GM21390 (cell line): ENCODE results near the gene MUSTN1.

Source experiments
- ATAC-seq: cut with Tn5 transposase; IDR thresholded peaks from one replicate; pipeline ENCODE4 v1.9.1; 2021; ENCODE audit not compliant: unreplicated experiment

MUSTN1 gene

GRCh38 chr3:52834871-52835501 lies at the start of gene MUSTN1:
MUSTN1 (minus strand) TSS chr3:52835019; CDS start chr3:52834948, 71 bp downstream.
- no peak for ATAC-seq

GRCh38 chr3:52882377-52882776 lies 47.6 kb upstream of the MUSTN1 start:
- ATAC-seq: no peak

- ATAC-seq: no peak
These were observed 47.1 kb upstream of the MUSTN1 start for GRCh38 chr3:52881871-52882270.

DNA sequence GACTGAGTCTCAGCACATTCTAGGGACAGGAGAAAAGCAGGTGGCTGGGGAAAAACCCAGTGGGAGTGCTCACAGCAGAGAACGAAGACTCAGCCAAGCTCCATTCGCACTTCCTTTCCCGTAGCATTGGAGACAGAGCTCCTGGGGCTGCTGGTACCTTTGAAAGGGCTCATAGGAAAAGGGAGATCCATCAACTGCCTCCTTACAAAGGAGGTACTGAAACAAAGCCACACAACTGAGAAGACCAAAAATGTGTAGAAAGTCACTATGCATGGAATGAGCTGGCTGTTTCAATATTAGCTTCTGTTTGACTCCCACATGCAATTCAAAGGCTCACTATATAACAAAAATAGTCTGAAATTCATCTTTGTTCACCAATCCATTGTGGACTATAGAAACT lies 45.7 kb upstream of the MUSTN1 start:
- no peak for ATAC-seq

DNA sequence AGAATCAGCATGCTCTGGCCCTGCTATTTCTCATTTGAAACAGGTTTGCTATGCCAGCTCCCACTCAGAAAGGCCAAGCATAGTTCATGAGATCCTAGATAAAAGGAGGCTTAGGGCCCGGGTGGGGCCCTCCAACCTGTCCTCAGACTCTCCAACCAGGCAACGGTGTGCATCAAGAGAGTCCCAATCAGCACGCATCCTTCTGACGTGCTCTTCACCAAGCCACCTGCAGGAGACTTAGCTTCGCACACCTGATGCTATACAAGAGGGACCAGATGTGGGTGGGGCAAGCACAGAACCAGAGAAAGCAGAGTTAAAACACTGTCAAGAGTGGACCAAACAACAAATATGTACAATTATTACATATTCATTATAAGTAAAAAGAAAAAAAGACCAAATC lies 45.2 kb upstream of the MUSTN1 start:
- no peak for ATAC-seq

DNA sequence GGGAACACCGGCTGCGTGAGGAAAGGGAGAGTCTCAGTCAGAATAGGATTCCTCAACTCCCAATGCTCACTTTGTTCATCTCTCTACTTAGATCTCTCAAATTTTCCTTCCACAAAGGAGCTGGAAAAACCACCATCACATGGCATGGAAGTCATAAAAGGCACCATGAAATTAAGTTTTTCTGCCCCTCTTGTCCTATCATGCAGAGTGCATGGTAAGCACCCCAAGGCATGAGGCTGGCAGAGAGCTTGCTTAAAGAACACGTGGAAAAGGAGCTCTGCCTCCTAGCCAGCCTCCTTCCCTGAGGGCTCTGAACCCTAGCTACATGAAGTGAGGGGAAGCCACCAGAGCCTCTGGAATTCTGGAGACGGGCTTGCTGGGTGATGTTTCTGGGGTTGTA lies 44.8 kb upstream of the MUSTN1 start:
- no peak for ATAC-seq

- no peak for ATAC-seq
These were observed 44.3 kb upstream of the MUSTN1 start for GRCh38 chr3:52879090-52879489.

DNA sequence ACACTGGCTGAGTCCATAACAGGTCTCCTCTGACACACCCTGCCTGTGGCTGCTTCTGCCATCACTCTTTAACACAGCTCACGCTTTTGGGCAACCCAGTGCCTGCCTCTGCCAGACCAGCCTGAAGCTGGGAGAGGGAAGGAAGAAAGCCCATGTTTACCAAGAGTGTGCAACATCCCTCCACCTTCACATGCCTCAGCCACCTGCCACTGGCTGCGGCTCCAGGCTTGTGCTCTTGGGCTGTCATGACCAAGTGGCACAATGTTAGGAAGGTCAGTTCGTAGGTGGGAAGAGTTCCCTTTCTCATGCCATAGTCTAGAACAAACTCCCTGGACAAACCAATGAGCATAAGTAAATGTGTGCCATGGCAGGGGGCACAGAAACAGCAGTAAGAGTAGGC lies 42.3 kb upstream of the MUSTN1 start:
- no peak for ATAC-seq

GRCh38 chr3:52874864-52875587 lies 40.2 kb upstream of the MUSTN1 start:
- ATAC-seq: no peak

GRCh38 chr3:52874160-52874701 lies 39.4 kb upstream of the MUSTN1 start:
- no peak for ATAC-seq

GRCh38 chr3:52873433-52874159 lies 38.8 kb upstream of the MUSTN1 start:
- no peak for ATAC-seq

DNA sequence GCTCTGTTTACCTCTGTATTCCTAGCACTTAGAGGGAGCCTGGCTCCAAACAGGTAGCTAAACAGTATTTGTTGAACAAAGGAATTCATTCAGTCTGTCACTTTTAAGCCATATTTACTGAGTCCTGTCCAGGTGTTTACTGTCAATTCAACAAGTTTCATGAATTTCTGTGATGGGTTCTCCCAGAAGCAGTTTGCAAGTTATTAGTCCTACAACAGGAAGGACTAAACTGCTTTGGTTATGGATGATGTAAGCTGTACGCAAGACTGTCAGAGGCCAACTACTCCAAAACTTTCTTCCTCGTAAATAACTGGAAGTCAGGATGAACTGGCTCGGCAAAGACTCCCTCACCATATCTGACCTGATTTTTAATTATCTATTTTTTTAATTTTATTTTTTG lies 37.4 kb upstream of the MUSTN1 start:
- ATAC-seq: no peak

DNA sequence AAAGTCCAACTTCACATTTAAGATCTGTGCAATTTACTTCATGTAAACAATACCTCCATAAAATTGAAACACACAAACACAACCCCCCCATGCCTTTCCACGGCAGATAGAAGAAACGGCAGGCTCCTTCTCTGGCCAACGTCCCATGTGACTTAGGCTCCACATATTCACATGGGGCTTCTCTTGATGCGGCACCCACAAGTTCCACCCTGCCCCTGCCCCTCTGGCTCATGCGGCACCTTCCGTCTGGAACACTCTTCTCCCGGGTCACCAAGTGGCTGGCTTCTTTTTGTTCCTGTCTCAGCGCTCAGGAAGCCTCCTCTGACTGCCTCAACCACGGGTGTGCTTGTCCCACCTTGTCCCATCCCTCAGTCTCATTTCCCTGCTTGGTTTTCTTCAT lies 36.9 kb upstream of the MUSTN1 start:
- no peak for ATAC-seq

DNA sequence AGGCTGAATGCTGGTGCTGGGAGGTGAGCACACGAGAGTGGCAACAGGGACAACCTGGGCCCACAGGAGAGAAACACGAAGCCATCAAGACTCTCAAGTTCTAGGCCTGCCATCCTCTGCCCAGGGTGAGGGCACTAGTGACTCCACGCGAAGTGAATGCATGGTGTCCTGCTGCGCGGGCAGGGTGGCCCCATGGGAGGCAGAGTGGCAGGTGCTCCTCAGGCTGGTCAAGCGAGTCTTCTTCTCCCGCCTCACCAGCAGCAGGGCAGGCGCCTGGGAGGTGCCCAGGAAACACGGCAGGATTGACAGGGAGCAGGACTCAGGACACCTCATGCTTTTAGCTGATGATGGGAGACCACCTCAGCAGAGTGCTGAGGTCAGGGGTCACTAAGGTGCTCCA lies 35.7 kb upstream of the MUSTN1 start:
- no peak for ATAC-seq

- no peak for ATAC-seq
These were observed 31.6 kb upstream of the MUSTN1 start for GRCh38 chr3:52866427-52866826.

DNA sequence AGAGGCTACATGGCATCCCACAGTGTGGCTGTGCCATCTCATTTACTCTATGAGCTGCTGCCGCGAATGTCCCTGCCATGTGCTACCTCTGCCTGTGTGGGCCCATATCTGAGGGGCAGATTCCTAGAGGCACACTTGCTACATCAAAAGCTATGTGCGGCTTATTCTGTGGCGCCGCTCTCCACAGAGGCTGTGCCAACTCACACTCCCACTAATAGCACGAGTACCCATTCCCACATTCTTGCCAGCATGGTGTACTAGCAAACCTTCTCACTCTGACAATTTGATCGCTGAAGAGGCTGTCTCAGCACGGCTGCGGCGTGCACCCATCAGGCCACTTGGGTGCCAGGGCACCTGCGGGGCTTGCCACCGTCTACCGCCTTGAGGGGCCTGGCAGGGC lies 31.2 kb upstream of the MUSTN1 start:
- no peak for ATAC-seq

DNA sequence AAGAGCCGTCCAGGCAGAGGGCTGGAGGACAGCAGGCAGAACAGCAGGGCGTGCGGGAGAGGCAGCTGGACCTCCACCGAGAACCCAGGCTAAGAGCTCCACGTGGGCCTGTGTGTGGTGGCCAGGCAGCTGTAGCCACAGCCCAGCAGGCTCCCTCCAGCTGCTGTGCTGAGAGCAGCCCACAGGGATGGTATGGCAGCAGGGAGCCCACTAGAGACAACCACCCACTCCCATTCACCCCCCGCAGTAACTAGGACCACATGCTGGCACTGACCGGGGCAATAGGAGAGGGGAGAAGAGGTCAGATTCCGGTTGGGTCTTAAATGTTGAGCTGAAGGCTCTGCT lies 25.6 kb upstream of the MUSTN1 start:
- no peak for ATAC-seq

DNA sequence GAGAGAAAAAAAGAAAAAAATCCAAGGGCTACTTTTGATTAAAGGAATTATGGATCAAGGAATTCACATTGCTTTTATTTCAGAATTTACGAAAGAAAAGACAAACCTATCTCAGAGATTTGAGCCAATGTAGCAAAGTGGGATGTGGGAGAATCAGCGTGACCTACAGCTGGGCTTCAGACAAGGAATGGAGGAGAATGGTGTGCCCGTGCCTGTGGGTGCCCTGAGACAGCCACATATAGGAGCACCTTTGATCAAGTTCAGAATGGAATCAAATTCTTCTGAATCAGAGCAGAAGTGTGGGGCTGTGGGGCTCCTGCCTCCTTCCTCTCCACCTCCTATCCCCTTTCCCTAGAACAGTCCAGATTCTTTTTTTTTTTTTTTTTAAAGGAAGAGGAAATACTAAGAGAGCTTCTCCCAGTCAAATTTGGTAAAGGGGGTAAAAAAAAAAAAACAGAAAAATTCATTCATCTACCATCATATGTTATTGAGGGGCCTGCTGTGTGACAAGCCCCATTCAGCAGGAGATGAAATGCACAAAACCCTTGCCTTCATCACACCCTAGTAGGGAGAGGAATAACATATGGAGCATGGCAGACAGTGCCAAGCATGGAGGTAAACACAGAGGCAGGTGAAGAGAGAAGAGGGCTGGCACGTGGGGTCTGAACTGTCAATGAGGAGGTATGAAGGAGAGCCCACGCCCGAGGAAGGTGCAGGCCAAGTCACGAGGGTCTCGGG lies 25.0 kb upstream of the MUSTN1 start:
- no peak for ATAC-seq

DNA sequence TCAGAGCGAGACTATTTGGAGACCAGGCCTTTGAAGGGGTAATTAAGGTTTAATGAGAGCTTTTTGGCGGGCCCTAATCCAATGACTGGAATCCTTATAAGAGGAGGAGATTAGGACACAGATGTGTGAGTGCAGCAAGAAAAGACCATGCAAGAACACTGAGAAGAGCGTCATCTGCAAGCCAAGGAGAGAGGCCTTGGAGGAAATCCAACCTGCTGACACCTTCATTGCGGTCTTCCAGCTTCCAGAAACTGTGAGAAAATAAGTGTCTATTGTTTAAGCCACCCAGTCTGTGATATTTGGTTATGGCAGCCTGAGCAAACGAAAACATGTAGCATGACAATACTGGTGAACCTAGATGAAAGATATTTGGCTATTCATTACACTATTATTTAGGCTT lies 23.0 kb upstream of the MUSTN1 start:
- no peak for ATAC-seq

- ATAC-seq: no peak
These were observed 22.3 kb upstream of the MUSTN1 start for GRCh38 chr3:52857133-52857532.

- no peak for ATAC-seq
These were observed 21.8 kb upstream of the MUSTN1 start for GRCh38 chr3:52856666-52857065.
